Astrocyte of the spinal cord (primary cell): ENCODE results near the gene SMC6.

Experiments used
- DNase-seq: peaks from one replicate; pipeline ENCODE4 v3.0.0; 2011; ENCODE audit warnings: low read depth, low spot score
- H3K4me3 ChIP-seq: 2 replicates; pipeline ENCODE4 v1.5.1; 2011; ENCODE audit warnings: low read depth, mild to moderate bottlenecking, low read length, moderate library complexity
- CTCF ChIP-seq: IDR thresholded peaks from 2 replicates; pipeline ENCODE4 v1.5.1; 2012; ENCODE audit warnings: low read depth, mild to moderate bottlenecking, low read length, inconsistent platforms
- in situ Hi-C: cut with HindIII; loops from 2 replicates; pipeline ENCODE4 v1.10.0; 2017; ENCODE audit warnings: low sequenced_read_pairs

SMC6 gene

GRCh38 chr2:17688600-17688999 lies 65.0 kb downstream of the SMC6 start:
- TF ChIP-seq CTCF, result no peak
- no peak for DNase-seq
- H3K4me3 ChIP-seq, result no peak overlapping the region
- in situ Hi-C loops, result no loop called here

GRCh38 chr2:17683981-17684380 lies 69.6 kb downstream of the SMC6 start:
- no peak overlapping the region for H3K4me3 ChIP-seq
- no peak for DNase-seq
- TF ChIP-seq CTCF, result no peak
- in situ Hi-C loops, result no loop called here

- no peak for TF ChIP-seq CTCF
- H3K4me3 ChIP-seq, result no peak overlapping the region
- no peak for DNase-seq
- in situ Hi-C loops, result no loop called here
These were observed 71.3 kb downstream of the SMC6 start for GRCh38 chr2:17682098-17682857.

- no peak for DNase-seq
- H3K4me3 ChIP-seq, result no peak overlapping the region
- in situ Hi-C loops, result no loop called here
- TF ChIP-seq CTCF, result no peak
These were observed 73.5 kb downstream of the SMC6 start for GRCh38 chr2:17680119-17680518.

GRCh38 chr2:17674817-17675216 lies 78.8 kb downstream of the SMC6 start:
- TF ChIP-seq CTCF, result no peak
- DNase-seq, result no peak
- H3K4me3 ChIP-seq, result no peak overlapping the region
- in situ Hi-C loops, result no loop called here

GRCh38 chr2:17672583-17673317 lies 80.9 kb downstream of the SMC6 start:
- in situ Hi-C loops, result no loop called here
- TF ChIP-seq CTCF, result no peak
- H3K4me3 ChIP-seq, result no peak overlapping the region
- DNase-seq, result peak; percentile 65
